ENCODE results near the gene TBC1D8. TPM values are rescaled to one million over a fixed set of nuclear protein-coding genes. Genes with fewer than 3 reads are reported as not detected.

Gene TBC1D8
- total and polyA plus RNA-seq, 7 experiments from 2014 or later = 0.30 to 20.1 (median 2.2) TPM

Other genes starting within 250 kb of the TBC1D8 start
- gene RPL31, start 149.1 kb downstream of the TBC1D8 start, total RNA-seq = 1,000 to 10,000 TPM; 1,182 to 2,835 (median 2,548) TPM
- gene RPL31, start 149.1 kb downstream of the TBC1D8 start, polyA plus RNA-seq = 1,000 to 10,000 TPM; 6,467 to 8,686 TPM
- gene CNOT11, start 101.5 kb upstream of the TBC1D8 start, total RNA-seq = 10 to 100 TPM; 49.0 to 65.7 (median 54.3) TPM
- 10 to 100 TPM; 60.4 to 64.0 TPM for gene CNOT11, start 101.5 kb upstream of the TBC1D8 start, polyA plus RNA-seq
- gene RNF149, start 157.3 kb upstream of the TBC1D8 start, total RNA-seq = 100 to 1,000 TPM in 4 of 5 experiments, 10 to 100 TPM in 1; 88.9 to 159 (median 114) TPM
- 10 to 100 TPM; 45.2 to 52.6 TPM for gene RNF149, start 157.3 kb upstream of the TBC1D8 start, polyA plus RNA-seq
- under 1 TPM in 1 of 5 experiments, not detected in 4; 0.56 TPM for gene CREG2, start 236.1 kb upstream of the TBC1D8 start, total RNA-seq
- gene CREG2, start 236.1 kb upstream of the TBC1D8 start, polyA plus RNA-seq = not detected